A673 (cell line): Measurements from ENCODE around the gene STEAP4.

Experiments
- EZH2 ChIP-seq: fragments of 200-600 bp; sonication (generic); IDR thresholded peaks from 2 replicates; pipeline ENCODE4 v1.6.1; 2017; ENCODE audit warnings: borderline replicate concordance, low read depth, mild to moderate bottlenecking, mixed read lengths, antibody characterized with exemption, low read length; ENCODE audit not compliant: poor library complexity, severe bottlenecking
- TF ChIP-seq, protein P1 (sequence below): fragments of 300-800, 200-600 bp; sonication (generic); conservative IDR thresholded peaks from 2 replicates; pipeline ENCODE4 v1.5.1; 2017; ENCODE audit warnings: low read depth, mild to moderate bottlenecking, antibody characterized with exemption, low read length, moderate library complexity, mixed read lengths

- no peak for TF ChIP-seq EZH2
- TF ChIP-seq, protein P1, sequence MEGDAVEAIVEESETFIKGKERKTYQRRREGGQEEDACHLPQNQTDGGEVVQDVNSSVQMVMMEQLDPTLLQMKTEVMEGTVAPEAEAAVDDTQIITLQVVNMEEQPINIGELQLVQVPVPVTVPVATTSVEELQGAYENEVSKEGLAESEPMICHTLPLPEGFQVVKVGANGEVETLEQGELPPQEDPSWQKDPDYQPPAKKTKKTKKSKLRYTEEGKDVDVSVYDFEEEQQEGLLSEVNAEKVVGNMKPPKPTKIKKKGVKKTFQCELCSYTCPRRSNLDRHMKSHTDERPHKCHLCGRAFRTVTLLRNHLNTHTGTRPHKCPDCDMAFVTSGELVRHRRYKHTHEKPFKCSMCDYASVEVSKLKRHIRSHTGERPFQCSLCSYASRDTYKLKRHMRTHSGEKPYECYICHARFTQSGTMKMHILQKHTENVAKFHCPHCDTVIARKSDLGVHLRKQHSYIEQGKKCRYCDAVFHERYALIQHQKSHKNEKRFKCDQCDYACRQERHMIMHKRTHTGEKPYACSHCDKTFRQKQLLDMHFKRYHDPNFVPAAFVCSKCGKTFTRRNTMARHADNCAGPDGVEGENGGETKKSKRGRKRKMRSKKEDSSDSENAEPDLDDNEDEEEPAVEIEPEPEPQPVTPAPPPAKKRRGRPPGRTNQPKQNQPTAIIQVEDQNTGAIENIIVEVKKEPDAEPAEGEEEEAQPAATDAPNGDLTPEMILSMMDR, result no peak
Measured at GRCh38 chr7:88350118-88350517, 43.4 kb upstream of the STEAP4 start.
